H1 (cell line): ENCODE results near the gene SLC26A11.
"Not testable (repeated sequence)": the region's sequence is repeated elsewhere in the genome, so short reads cannot be mapped to it uniquely, and the experiment has no call there.

Experiments
- CBX5 ChIP-seq: fragments of 300-800, 300-1000 bp; sonication (generic); IDR thresholded peaks from 2 replicates; pipeline ENCODE4 v1.7.1; 2016; ENCODE audit warnings: antibody characterized with exemption, low read length, low read depth
- CREB1 ChIP-seq: IDR thresholded peaks from 2 replicates; pipeline ENCODE4 v1.6.1; 2012; ENCODE audit warnings: inconsistent platforms
- EP300 ChIP-seq, 2 experiments: IDR thresholded peaks; 1 replicate in 1 of 2; 2 replicates in 1 of 2; pipeline ENCODE4 v1.6.1; 2011 to 2012; ENCODE audit warnings: low read depth in 2 of 2, low read length in 2 of 2, mild to moderate bottlenecking in 2 of 2, borderline replicate concordance in 1 of 2, inconsistent platforms in 1 of 2, moderate library complexity in 1 of 2
- EZH2 ChIP-seq: fragments of 200-600 bp; sonication (generic); IDR thresholded peaks from 2 replicates; pipeline ENCODE4 v1.7.1; 2012; ENCODE audit warnings: low read depth, mild to moderate bottlenecking, moderate library complexity, low read length, inconsistent platforms; ENCODE audit not compliant: severe bottlenecking
- GABPA ChIP-seq: IDR thresholded peaks from 2 replicates; pipeline ENCODE4 v1.6.1; 2011; ENCODE audit warnings: mild to moderate bottlenecking, low read length, moderate library complexity, borderline replicate concordance; ENCODE audit not compliant: insufficient read depth
- RFX5 ChIP-seq: IDR thresholded peaks from 2 replicates; pipeline ENCODE4 v1.6.1; 2011; ENCODE audit warnings: low read depth, low read length, improper control_type of control experiment, borderline replicate concordance
- SP1 ChIP-seq: IDR thresholded peaks from 2 replicates; pipeline ENCODE4 v1.6.1; 2011; ENCODE audit warnings: low read depth, low read length
- SUZ12 ChIP-seq: fragments of 200-600 bp; sonication (generic); IDR thresholded peaks from 2 replicates; pipeline ENCODE4 v1.6.1; 2012; ENCODE audit warnings: mild to moderate bottlenecking, inconsistent platforms, low read length, moderate library complexity, mixed read lengths
- TAF1 ChIP-seq: IDR thresholded peaks from 2 replicates; pipeline ENCODE4 v1.6.1; 2011; ENCODE audit warnings: mild to moderate bottlenecking, low read depth, low read length
- YY1 ChIP-seq: IDR thresholded peaks from 2 replicates; pipeline ENCODE4 v1.6.1; 2011; ENCODE audit warnings: low read depth, mild to moderate bottlenecking, low read length
- ZNF274 ChIP-seq: IDR thresholded peaks from 2 replicates; pipeline ENCODE4 v1.7.0; 2012; ENCODE audit warnings: low read length, borderline replicate concordance; ENCODE audit errors: extremely low read depth
- TF ChIP-seq, protein P1 (sequence below), 3 experiments: IDR thresholded peaks; 1 replicate in 2 of 3; 2 replicates in 1 of 3; pipeline versions ENCODE4 v1.5.1 to v1.6.1; 2011; ENCODE audit warnings: low read length in 3 of 3, mild to moderate bottlenecking in 3 of 3, inconsistent platforms in 2 of 3, low read depth in 1 of 3, moderate library complexity in 1 of 3; ENCODE audit not compliant: insufficient read depth in 1 of 3; ENCODE audit errors: control extremely low read depth in 1 of 3
- TF ChIP-seq, protein P2 (sequence below): IDR thresholded peaks from 2 replicates; pipeline ENCODE4 v1.6.1; 2011; ENCODE audit warnings: low read length, improper control_type of control experiment

DNA sequence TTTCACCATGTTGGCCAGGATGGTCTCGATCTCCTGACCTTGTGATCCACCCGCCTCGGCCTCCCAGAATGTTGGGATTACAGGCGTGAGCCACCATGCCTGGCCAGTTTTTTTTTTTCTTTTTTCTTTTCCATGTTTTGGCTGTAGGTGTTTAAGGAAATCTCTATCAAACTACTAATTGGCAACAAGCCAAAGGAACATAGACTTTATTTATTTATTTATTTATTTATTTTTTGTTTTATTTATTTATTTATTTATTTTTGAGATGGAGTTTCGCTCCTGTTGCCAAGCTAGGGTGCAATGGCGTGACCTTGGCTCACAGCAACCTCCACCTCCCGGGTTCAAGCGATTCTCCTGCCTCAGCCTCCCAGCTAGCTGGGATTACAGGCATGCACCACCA is 55.6 kb downstream of the SLC26A11 start:
- TF ChIP-seq CREB1; CBX5; GABPA; ZNF274; RFX5; SP1; YY1; EP300 (IDR thresholded peaks at IDR 0.05; ENCODE audit: borderline replicate concordance in 1 of 2, low read depth in 2 of 2, low read length in 2 of 2); TAF1; SUZ12; EZH2: not testable (repeated sequence)
- TF ChIP-seq, protein P1, sequence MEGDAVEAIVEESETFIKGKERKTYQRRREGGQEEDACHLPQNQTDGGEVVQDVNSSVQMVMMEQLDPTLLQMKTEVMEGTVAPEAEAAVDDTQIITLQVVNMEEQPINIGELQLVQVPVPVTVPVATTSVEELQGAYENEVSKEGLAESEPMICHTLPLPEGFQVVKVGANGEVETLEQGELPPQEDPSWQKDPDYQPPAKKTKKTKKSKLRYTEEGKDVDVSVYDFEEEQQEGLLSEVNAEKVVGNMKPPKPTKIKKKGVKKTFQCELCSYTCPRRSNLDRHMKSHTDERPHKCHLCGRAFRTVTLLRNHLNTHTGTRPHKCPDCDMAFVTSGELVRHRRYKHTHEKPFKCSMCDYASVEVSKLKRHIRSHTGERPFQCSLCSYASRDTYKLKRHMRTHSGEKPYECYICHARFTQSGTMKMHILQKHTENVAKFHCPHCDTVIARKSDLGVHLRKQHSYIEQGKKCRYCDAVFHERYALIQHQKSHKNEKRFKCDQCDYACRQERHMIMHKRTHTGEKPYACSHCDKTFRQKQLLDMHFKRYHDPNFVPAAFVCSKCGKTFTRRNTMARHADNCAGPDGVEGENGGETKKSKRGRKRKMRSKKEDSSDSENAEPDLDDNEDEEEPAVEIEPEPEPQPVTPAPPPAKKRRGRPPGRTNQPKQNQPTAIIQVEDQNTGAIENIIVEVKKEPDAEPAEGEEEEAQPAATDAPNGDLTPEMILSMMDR (IDR thresholded peaks at IDR 0.05; ENCODE audit: control extremely low read depth in 1 of 3, insufficient read depth in 1 of 3, low read depth in 1 of 3, low read length in 3 of 3): not testable (repeated sequence)
- TF ChIP-seq, protein P2, sequence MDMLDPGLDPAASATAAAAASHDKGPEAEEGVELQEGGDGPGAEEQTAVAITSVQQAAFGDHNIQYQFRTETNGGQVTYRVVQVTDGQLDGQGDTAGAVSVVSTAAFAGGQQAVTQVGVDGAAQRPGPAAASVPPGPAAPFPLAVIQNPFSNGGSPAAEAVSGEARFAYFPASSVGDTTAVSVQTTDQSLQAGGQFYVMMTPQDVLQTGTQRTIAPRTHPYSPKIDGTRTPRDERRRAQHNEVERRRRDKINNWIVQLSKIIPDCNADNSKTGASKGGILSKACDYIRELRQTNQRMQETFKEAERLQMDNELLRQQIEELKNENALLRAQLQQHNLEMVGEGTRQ: not testable (repeated sequence)
